HG03432 (cell line): Measurements from ENCODE around the gene TRMT1.

Source experiments
- ATAC-seq: cut with Tn5 transposase; IDR thresholded peaks from one replicate; pipeline ENCODE4 v1.9.1; 2021; ENCODE audit warnings: mild to moderate bottlenecking, moderate library complexity; ENCODE audit not compliant: unreplicated experiment

TRMT1 gene

GRCh38 chr19:13127811-13128575, 11.5 kb upstream of the TRMT1 start:
- no peak for ATAC-seq

GRCh38 chr19:13127051-13127450, 10.5 kb upstream of the TRMT1 start:
- ATAC-seq, result no peak

GRCh38 chr19:13122980-13123957, 6.7 kb upstream of the TRMT1 start:
- ATAC-seq, result no peak

GRCh38 chr19:13122275-13122878, 5.8 kb upstream of the TRMT1 start:
- ATAC-seq, result no peak

- ATAC-seq, result no peak
Observed at GRCh38 chr19:13121551-13122274, 5.2 kb upstream of the TRMT1 start.

GRCh38 chr19:13120817-13121216, 4.3 kb upstream of the TRMT1 start:
- no peak for ATAC-seq

GRCh38 chr19:13120031-13120430, 3.5 kb upstream of the TRMT1 start:
- ATAC-seq, result no peak

GRCh38 chr19:13119627-13120026, 3.1 kb upstream of the TRMT1 start:
- ATAC-seq, result no peak

GRCh38 chr19:13118424-13119193, 2.1 kb upstream of the TRMT1 start:
- peak; percentile 7 for ATAC-seq

- ATAC-seq, result peak; percentile 69
Observed at GRCh38 chr19:13117772-13118423, 1.4 kb upstream of the TRMT1 start, which contains the start of gene NACC1. NACC1 (plus strand) TSS chr19:13118264; CDS start chr19:13135208, 16,944 bp downstream.

GRCh38 chr19:13117176-13117771, 734 bp upstream of the TRMT1 start:
- no peak for ATAC-seq

- no peak for ATAC-seq
Observed at GRCh38 chr19:13115936-13116281, 631 bp downstream of the TRMT1 start.

- ATAC-seq, result no peak
Observed at GRCh38 chr19:13112555-13112954, 4.0 kb downstream of the TRMT1 start.

- no peak for ATAC-seq
Observed at GRCh38 chr19:13110099-13110610, 6.4 kb downstream of the TRMT1 start.

GRCh38 chr19:13109361-13110098, 7.0 kb downstream of the TRMT1 start:
- no peak for ATAC-seq

- ATAC-seq, result peak; percentile 1
Observed at GRCh38 chr19:13104848-13105711, 11.5 kb downstream of the TRMT1 start.

GRCh38 chr19:13104360-13104847, 12.1 kb downstream of the TRMT1 start:
- peak; percentile 46 for ATAC-seq
